ENCODE data around the gene KIFC1.

KIFC1 gene

GRCh38 chr6:33424855-33425667 lies 33.4 kb downstream of the KIFC1 start:
- ATAC-seq (no peak), DNase-seq (ENCODE audit: low spot score in 2 of 2) (no peak)
- Mint-ChIP-seq H3K4me1 (peaks cover 85% of the 10 kb centered on the region), H3K27ac (peak overlapping the region; percentile 84), H3K4me3 (peak overlapping the region; percentile 88), H3K9me3 (no peaks in the 10 kb centered on the region), H3K36me3 (peaks cover 40% of the 10 kb centered on the region)

GRCh38 chr6:33425668-33426577 lies 34.3 kb downstream of the KIFC1 start:
- Mint-ChIP-seq H3K27ac (peak overlapping the region; percentile 84), H3K4me3 (peak overlapping the region; percentile 88), H3K9me3 (no peaks in the 10 kb centered on the region), H3K36me3 (peaks cover 40% of the 10 kb centered on the region), H3K4me1 (peaks cover 92% of the 10 kb centered on the region)
- DNase-seq (ENCODE audit: low spot score in 2 of 2), result peak; percentile 65 to 91
- peak; percentile 75 for ATAC-seq

DNA sequence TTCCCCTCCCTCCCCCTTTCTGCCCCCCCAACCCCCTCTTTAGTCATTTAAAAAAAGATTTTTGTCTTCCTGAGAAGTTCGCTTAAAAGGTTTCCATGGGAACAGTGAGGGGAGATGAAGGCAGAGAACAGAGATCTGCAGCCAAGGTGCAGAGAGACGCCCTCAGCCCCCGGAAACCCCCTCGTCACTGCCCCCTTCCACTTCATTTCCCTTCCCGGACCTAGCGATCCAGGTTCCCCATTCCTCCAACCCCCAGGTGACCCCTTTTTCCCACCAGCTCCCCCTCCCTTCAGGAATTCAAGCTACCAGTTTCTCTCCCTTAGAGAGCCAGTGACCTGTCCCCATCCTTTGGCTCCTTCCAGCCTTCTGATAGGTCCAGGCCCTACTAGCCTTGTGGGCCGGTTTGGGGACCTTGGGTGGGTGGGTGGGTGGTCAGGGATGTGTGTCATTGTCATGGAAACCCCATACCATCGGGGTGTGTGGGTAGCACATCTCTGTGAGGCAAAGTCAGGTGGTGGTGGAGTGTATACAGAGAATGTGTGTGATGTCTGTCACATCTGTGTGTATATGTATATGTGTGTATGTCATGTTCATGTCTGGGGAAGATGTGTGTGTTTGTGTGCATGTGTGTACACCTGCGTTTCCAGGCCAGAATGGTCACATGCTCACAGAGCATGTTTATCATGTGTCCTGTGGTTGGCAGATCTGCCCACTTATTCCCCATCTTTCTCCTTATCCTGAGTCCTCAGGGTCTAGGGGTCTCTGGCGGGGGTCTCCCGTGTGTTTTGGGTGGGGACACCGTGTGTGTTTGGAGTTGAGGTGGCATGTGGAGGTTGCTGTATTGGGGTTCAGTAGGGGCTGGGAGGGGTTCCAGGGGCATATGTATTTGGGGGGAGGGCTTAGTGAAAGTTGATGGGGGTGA lies 35.2 kb downstream of the KIFC1 start:
- H3K36me3 Mint-ChIP-seq, result peaks cover 40% of the 10 kb centered on the region
- ATAC-seq, result peak; percentile 43
- no peaks in the 10 kb centered on the region for H3K9me3 Mint-ChIP-seq
- peaks cover 92% of the 10 kb centered on the region for H3K4me1 Mint-ChIP-seq
- peak overlapping the region; percentile 88 for H3K4me3 Mint-ChIP-seq
- no peak for DNase-seq (ENCODE audit: low spot score in 2 of 2)
- peak overlapping the region; percentile 84 for H3K27ac Mint-ChIP-seq

- H3K4me3 Mint-ChIP-seq, result peak overlapping the region; percentile 88
- ATAC-seq (peak; percentile 2), DNase-seq (ENCODE audit: low spot score in 2 of 2) (peak in 1 of 2 donors; percentile 72)
- H3K27ac Mint-ChIP-seq, result peak overlapping the region; percentile 84
- H3K9me3 Mint-ChIP-seq, result no peaks in the 10 kb centered on the region
- H3K36me3 Mint-ChIP-seq, result peaks cover 47% of the 10 kb centered on the region
- peaks cover 92% of the 10 kb centered on the region for H3K4me1 Mint-ChIP-seq
These were observed 36.1 kb downstream of the KIFC1 start for GRCh38 chr6:33427585-33428223.

- Mint-ChIP-seq H3K36me3 (peaks cover 47% of the 10 kb centered on the region), H3K9me3 (no peaks in the 10 kb centered on the region)
These were observed 36.8 kb downstream of the KIFC1 start for GRCh38 chr6:33428224-33428965.

GRCh38 chr6:33428966-33429749 lies 37.5 kb downstream of the KIFC1 start:
- no peak for ATAC-seq
- DNase-seq (ENCODE audit: low spot score in 2 of 2), result no peak
- H3K4me3 Mint-ChIP-seq, result peak overlapping the region; percentile 88
- peaks cover 48% of the 10 kb centered on the region for H3K36me3 Mint-ChIP-seq
- H3K27ac Mint-ChIP-seq, result peak overlapping the region; percentile 84
- H3K4me1 Mint-ChIP-seq, result peaks cover 90% of the 10 kb centered on the region
- H3K9me3 Mint-ChIP-seq, result no peaks in the 10 kb centered on the region

More at GRCh38 chr6:33428224-33428965, 36.8 kb downstream of the KIFC1 start:
- Mint-ChIP-seq H3K27ac (peak overlapping the region; percentile 84), H3K4me1 (peaks cover 92% of the 10 kb centered on the region), H3K4me3 (peak overlapping the region; percentile 88)
- DNase-seq (ENCODE audit: low spot score in 2 of 2), result peak in 1 of 2 donors; percentile 70
- ATAC-seq, result peak; percentile 25

- Mint-ChIP-seq H3K27ac (peak overlapping the region; percentile 84), H3K4me3 (peak overlapping the region; percentile 88)
- no peak for DNase-seq (ENCODE audit: low spot score in 2 of 2)
These were observed 38.1 kb downstream of the KIFC1 start for GRCh38 chr6:33429750-33430052.

GRCh38 chr6:33430334-33430733 lies 38.7 kb downstream of the KIFC1 start:
- peaks cover 79% of the 10 kb centered on the region for H3K4me1 Mint-ChIP-seq
- no peak for ATAC-seq
- peak overlapping the region; percentile 88 for H3K4me3 Mint-ChIP-seq
- no peaks in the 10 kb centered on the region for H3K9me3 Mint-ChIP-seq
- peak overlapping the region; percentile 84 for H3K27ac Mint-ChIP-seq
- no peak for DNase-seq (ENCODE audit: low spot score in 2 of 2)
- H3K36me3 Mint-ChIP-seq, result peaks cover 55% of the 10 kb centered on the region

More at GRCh38 chr6:33429750-33430052, 38.1 kb downstream of the KIFC1 start:
- Mint-ChIP-seq H3K36me3 (peaks cover 50% of the 10 kb centered on the region), H3K4me1 (peaks cover 86% of the 10 kb centered on the region), H3K9me3 (no peaks in the 10 kb centered on the region)
- peak; percentile 20 for ATAC-seq

DNA sequence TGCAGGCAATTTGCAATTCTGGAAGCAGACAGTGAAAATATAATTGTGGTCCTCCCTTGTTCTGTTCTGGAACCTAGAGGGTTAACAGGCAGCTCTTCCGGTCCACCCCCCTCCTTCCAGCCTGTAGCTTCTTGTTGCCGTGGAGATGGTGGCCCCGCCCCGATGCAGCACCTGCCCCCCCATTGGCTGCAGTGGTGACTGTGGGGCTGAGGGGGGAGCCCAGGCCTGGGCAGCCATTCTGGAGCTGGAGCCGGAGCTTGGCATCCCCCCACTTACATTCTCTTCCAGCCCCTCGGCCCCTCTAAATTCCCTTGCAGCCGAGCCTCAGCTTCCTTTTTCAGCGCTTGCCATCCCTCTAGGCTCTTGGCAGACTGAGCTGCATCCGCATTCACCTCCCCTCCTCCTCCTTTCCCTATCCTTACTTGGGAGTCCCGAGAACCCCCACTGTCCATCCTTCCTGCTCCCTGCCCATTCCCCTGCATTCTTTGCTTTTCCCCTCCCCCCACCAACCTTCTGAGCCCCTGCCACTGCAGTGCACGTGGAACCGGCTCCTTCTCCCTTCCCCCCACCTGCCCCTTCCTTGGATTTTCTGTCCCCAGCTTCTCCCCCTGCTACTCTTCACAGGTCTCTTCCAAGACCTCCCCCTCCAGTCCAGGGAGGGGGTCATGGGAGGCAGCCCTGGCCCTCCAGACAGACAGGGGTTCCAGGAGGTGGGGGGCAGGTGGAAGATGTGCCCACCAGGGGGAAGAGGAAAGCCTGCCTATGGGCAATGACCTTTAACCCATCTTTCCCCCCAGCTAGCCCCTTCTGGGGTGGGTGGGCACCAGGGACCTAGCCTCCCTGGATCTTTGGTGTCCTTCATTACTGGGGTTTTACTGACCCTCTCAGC lies 39.6 kb downstream of the KIFC1 start:
- no peaks in the 10 kb centered on the region for H3K9me3 Mint-ChIP-seq
- DNase-seq (ENCODE audit: low spot score in 2 of 2) (peak in 1 of 2 donors; percentile 85), ATAC-seq (peak; percentile 67)
- H3K4me3 Mint-ChIP-seq, result peak overlapping the region; percentile 88
- H3K36me3 Mint-ChIP-seq, result peaks cover 60% of the 10 kb centered on the region
- peaks cover 74% of the 10 kb centered on the region for H3K4me1 Mint-ChIP-seq
- peak overlapping the region; percentile 69 for H3K27ac Mint-ChIP-seq

DNA sequence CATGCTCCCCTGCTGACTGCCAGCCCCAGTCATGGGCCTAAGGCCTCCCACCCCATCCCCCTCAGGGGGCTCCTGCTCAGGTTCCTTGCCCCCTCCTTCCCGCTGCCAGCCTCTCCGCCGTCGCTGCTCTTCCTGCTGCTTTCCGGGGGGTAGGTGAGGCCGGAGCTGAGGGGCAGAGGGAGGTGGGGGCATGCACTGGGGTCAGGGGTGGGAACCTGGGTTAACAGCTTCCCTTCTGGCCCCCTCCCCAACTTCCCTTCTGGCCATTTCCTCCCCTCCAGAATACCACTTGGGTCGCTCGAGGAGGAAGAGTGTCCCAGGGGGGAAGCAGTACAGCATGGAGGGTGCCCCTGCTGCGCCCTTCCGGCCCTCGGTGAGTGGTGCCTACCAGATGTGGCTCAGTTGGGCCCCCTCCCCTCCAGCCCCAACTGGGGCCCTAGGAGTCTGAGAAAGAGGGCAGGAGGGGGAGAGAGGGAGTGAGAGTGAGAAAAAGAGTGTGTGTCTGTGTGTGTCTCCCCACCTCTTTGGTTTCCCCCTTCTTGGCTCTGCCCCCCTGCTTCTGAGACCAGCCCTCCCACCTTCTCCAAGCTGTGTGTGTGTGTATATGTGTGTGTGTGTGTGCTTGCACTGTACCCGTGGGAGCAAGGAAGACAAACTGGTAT lies 40.4 kb downstream of the KIFC1 start:
- ATAC-seq (no peak), DNase-seq (ENCODE audit: low spot score in 2 of 2) (no peak)

GRCh38 chr6:33432546-33432945 lies 40.9 kb downstream of the KIFC1 start:
- ATAC-seq (no peak), DNase-seq (ENCODE audit: low spot score in 2 of 2) (no peak)
- Mint-ChIP-seq H3K27ac (peak overlapping the region; percentile 69), H3K4me1 (peaks cover 61% of the 10 kb centered on the region), H3K9me3 (no peaks in the 10 kb centered on the region), H3K4me3 (peak overlapping the region; percentile 88), H3K36me3 (peaks cover 61% of the 10 kb centered on the region)

More for the DNA sequence above, 40.4 kb downstream of the KIFC1 start:
- Mint-ChIP-seq H3K9me3 (no peaks in the 10 kb centered on the region), H3K27ac (peak overlapping the region; percentile 69), H3K36me3 (peaks cover 60% of the 10 kb centered on the region), H3K4me1 (peaks cover 66% of the 10 kb centered on the region), H3K4me3 (peak overlapping the region; percentile 88)

DNA sequence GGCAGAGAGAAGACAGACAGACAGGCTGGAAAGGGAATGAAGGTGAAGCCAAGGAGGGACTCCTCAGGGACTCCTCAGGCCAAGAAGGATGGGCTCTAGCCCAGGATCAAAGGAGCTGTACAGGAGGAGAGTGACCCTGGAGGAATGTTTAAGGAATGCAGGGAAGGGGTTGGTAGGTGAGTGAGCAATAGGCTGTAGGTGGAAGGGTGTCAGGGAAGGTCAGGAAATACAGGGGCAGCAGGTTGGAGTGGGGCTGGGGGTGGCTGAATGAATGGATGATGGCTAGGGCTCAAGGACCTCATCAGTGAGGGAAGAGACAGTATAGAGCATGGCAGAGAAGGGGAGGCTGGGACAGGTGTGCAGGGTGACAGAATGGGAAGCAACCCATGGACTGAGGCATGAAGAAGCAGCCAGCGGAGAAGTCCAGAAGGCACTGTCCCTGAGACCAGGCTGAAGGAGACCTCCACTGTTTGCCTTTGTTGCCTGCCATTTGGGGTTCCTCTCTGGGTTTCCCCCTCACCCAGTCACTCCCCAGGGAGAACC lies 41.4 kb downstream of the KIFC1 start:
- no peaks in the 10 kb centered on the region for H3K9me3 Mint-ChIP-seq
- peaks cover 64% of the 10 kb centered on the region for H3K36me3 Mint-ChIP-seq
- peaks cover 59% of the 10 kb centered on the region for H3K4me1 Mint-ChIP-seq
- ATAC-seq, result no peak
- no peak for DNase-seq (ENCODE audit: low spot score in 2 of 2)
- H3K27ac Mint-ChIP-seq, result peak overlapping the region; percentile 69
- peak overlapping the region; percentile 88 for H3K4me3 Mint-ChIP-seq
